Esophagus muscularis mucosa (tissue), 4 donors: ENCODE measurements around the gene TOP2A.

ENCODE experiments used
- EP300 ChIP-seq: sonication (generic); formaldehyde crosslinking; IDR thresholded peaks from one replicate; pipeline ENCODE4 v1.6.1; 2017; ENCODE audit warnings: antibody characterized with exemption
- POLR2A ChIP-seq: fragments of 450-650 bp; IDR thresholded peaks from one replicate; pipeline ENCODE4 v1.6.1; 2017; ENCODE audit warnings: antibody characterized with exemption, moderate library complexity, mild to moderate bottlenecking, low read depth
- POLR2AphosphoS5 ChIP-seq, 2 donors: sonication (generic); formaldehyde crosslinking; IDR thresholded peaks; one replicate each; pipeline ENCODE4 v1.6.1; 2017; ENCODE audit warnings: antibody characterized with exemption in 2 of 2
- TF ChIP-seq, protein P1 (sequence below), 3 experiments: fragments of 200-600 bp in 2 of 3; fragments of 450-650 bp in 1 of 3; sonication (generic) in 2 of 3; IDR thresholded peaks; one replicate each; pipeline ENCODE4 v1.5.1; 2017 to 2019; ENCODE audit warnings: antibody characterized with exemption in 3 of 3, mild to moderate bottlenecking in 2 of 3, moderate library complexity in 1 of 3

DNA sequence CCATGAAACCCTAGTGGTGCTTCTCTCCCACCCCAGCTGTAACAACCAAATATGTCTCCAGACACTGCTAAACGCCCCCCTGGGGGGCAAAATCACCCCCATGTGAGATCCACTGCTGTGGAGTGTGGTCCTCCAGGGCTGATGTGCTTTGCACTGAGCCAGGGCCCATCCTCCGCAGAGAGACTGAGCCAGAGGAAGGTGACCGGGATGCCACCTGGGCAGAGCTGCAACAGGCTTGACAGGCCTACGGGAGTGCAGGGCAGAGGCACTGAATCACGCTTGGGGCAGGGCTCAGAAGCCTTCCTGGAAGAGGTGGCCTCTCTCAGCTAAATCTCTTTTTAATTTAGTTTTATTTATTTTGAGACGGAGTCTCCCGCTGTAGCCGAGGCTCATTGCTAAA is 57.6 kb downstream of the TOP2A start:
- TF ChIP-seq, protein P1, sequence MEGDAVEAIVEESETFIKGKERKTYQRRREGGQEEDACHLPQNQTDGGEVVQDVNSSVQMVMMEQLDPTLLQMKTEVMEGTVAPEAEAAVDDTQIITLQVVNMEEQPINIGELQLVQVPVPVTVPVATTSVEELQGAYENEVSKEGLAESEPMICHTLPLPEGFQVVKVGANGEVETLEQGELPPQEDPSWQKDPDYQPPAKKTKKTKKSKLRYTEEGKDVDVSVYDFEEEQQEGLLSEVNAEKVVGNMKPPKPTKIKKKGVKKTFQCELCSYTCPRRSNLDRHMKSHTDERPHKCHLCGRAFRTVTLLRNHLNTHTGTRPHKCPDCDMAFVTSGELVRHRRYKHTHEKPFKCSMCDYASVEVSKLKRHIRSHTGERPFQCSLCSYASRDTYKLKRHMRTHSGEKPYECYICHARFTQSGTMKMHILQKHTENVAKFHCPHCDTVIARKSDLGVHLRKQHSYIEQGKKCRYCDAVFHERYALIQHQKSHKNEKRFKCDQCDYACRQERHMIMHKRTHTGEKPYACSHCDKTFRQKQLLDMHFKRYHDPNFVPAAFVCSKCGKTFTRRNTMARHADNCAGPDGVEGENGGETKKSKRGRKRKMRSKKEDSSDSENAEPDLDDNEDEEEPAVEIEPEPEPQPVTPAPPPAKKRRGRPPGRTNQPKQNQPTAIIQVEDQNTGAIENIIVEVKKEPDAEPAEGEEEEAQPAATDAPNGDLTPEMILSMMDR (IDR thresholded peaks at IDR 0.05), result no peak
- no peak for TF ChIP-seq POLR2A
- no peak for TF ChIP-seq POLR2AphosphoS5 (IDR thresholded peaks at IDR 0.05)
- no peak for TF ChIP-seq EP300
